Ramos (cell line): ENCODE results near the gene TSPAN4.

Experiments used
- in situ Hi-C: fragments of 300-500 bp; cut with MboI; formaldehyde crosslinking; loops from one replicate; pipeline ENCODE4 v1.14.3; 2022; ENCODE audit warnings: low sequenced_read_pairs; ENCODE audit not compliant: unreplicated experiment

Gene TSPAN4

GRCh38 chr11:820655-821511 lies 21.8 kb upstream of the TSPAN4 start:
- in situ Hi-C loops: loop anchor here (25.0 kb wide), 1 partner anchor 1566 kb away; the partner anchor contains the start of gene CD81

- in situ Hi-C loops: loop anchor here (25.0 kb wide), 1 partner anchor 1566 kb away; the partner anchor contains the start of gene CD81
These were observed 20.9 kb upstream of the TSPAN4 start for GRCh38 chr11:821512-822371.

- in situ Hi-C loops: loop anchor here (25.0 kb wide), 1 partner anchor 1564 kb away; the partner anchor contains the start of gene CD81
These were observed 19.0 kb upstream of the TSPAN4 start for GRCh38 chr11:823441-824291.

- in situ Hi-C loops: loop anchor here (25.0 kb wide), 1 partner anchor 1563 kb away; the partner anchor contains the start of gene CD81
These were observed 18.3 kb upstream of the TSPAN4 start for GRCh38 chr11:824292-824880.

GRCh38 chr11:824942-825341 lies 17.7 kb upstream of the TSPAN4 start:
- in situ Hi-C loops: loop anchor here (25.0 kb wide), 1 partner anchor 1562 kb away; the partner anchor contains the start of gene CD81

GRCh38 chr11:825366-826226 lies 17.1 kb upstream of the TSPAN4 start:
- in situ Hi-C loops: no loop called here

GRCh38 chr11:826227-826621 lies 16.4 kb upstream of the TSPAN4 start:
- in situ Hi-C loops: no loop called here

GRCh38 chr11:826836-827145 lies 15.9 kb upstream of the TSPAN4 start:
- in situ Hi-C loops: no loop called here

- in situ Hi-C loops: no loop called here
These were observed 15.3 kb upstream of the TSPAN4 start for GRCh38 chr11:827146-827896.

GRCh38 chr11:827897-828192 lies 14.8 kb upstream of the TSPAN4 start, which contains the start of gene CRACR2B:
Gene CRACR2B (plus strand): TSS chr11:827919. CDS start chr11:828608, 689 bp downstream.
- in situ Hi-C loops: no loop called here

GRCh38 chr11:828506-829175 lies 14.0 kb upstream of the TSPAN4 start:
- in situ Hi-C loops: no loop called here

GRCh38 chr11:829176-829846 lies 13.3 kb upstream of the TSPAN4 start:
- in situ Hi-C loops: no loop called here

GRCh38 chr11:829847-830294 lies 12.8 kb upstream of the TSPAN4 start:
- in situ Hi-C loops: no loop called here

GRCh38 chr11:830295-831117 lies 12.1 kb upstream of the TSPAN4 start:
- in situ Hi-C loops: no loop called here

- in situ Hi-C loops: no loop called here
These were observed 11.4 kb upstream of the TSPAN4 start for GRCh38 chr11:831118-831864.
